Caco-2 (cell line): ENCODE results near the gene CYB561. TPM values are rescaled to one million over a fixed set of nuclear protein-coding genes. Genes with fewer than 3 reads are reported as not detected.

Experiments used
- BruUV-seq: library from RNA; stranded (reverse); fragments of 400-500 nt; replicated peaks from 2 replicates; lab custom pipeline; 2021; lab: Mats Ljungman, UMichigan
- CTCF ChIA-PET: fragments of 300-600 bp; sonication (Branson Sonifier 250); formaldehyde crosslinking; loops from one replicate; lab custom pipeline; 2022; ENCODE audit warnings: antibody characterized with exemption; lab: Charles Lee
- POLR2A ChIA-PET: fragments of 300-600 bp; sonication (Branson Sonifier 250); formaldehyde crosslinking; loops from one replicate; lab custom pipeline; 2022; ENCODE audit warnings: antibody characterized with exemption; lab: Charles Lee
- DNase-seq, 2 experiments: peaks; one replicate each; pipeline versions ENCODE4 v3.0.0 to v3.0.0-alpha.2; 2020 to 2022
- H3K27me3 ChIP-seq: replicated peaks from 2 replicates; pipeline ENCODE4 v1.6.0; 2011; ENCODE audit warnings: low read length; ENCODE audit not compliant: control insufficient read depth, insufficient read depth
- H3K36me3 ChIP-seq: 2 replicates; pipeline ENCODE4 v1.5.1; 2011; ENCODE audit warnings: low read length; ENCODE audit not compliant: control insufficient read depth, insufficient read depth
- H3K4me1 ChIP-seq: fragments of 250-450 bp; sonication (Bioruptor Pico); 2 replicates; pipeline ENCODE4 v1.5.1; 2020; ENCODE audit warnings: mild to moderate bottlenecking
- H3K4me3 ChIP-seq: 2 replicates; pipeline ENCODE4 v1.5.1; 2011; ENCODE audit warnings: low read depth, mild to moderate bottlenecking, control low read depth, low read length
- H3K9me3 ChIP-seq: fragments of 250-450 bp; sonication (Bioruptor Pico); 2 replicates; pipeline ENCODE4 v1.5.1; 2020; ENCODE audit warnings: mild to moderate bottlenecking, moderate library complexity
- H3K27ac Mint-ChIP-seq: one replicate; pipeline ENCODE4 v1.8.0; 2022; ENCODE audit warnings: mixed read lengths; ENCODE audit not compliant: unreplicated experiment
- H3K27me3 Mint-ChIP-seq: one replicate; pipeline ENCODE4 v1.8.0; 2022; ENCODE audit warnings: mixed read lengths; ENCODE audit not compliant: insufficient read depth, unreplicated experiment
- H3K36me3 Mint-ChIP-seq: one replicate; pipeline ENCODE4 v1.8.0; 2022; ENCODE audit warnings: mild to moderate bottlenecking, mixed read lengths; ENCODE audit not compliant: insufficient read depth, unreplicated experiment
- H3K4me1 Mint-ChIP-seq: one replicate; pipeline ENCODE4 v1.8.0; 2022; ENCODE audit warnings: low read depth, mixed read lengths; ENCODE audit not compliant: unreplicated experiment
- H3K4me3 Mint-ChIP-seq: one replicate; pipeline ENCODE4 v1.8.0; 2022; ENCODE audit warnings: mild to moderate bottlenecking, moderate library complexity, mixed read lengths; ENCODE audit not compliant: unreplicated experiment
- H3K9me3 Mint-ChIP-seq: one replicate; pipeline ENCODE4 v1.8.0; 2022; ENCODE audit warnings: mixed read lengths; ENCODE audit not compliant: unreplicated experiment
- CTCF ChIP-seq, 2 experiments: fragments of 200-600 bp in 1 of 2; IDR thresholded peaks; 1 replicate in 1 of 2; 2 replicates in 1 of 2; pipeline versions ENCODE4 v1.5.1 to v1.8.0; 2011 to 2022; ENCODE audit warnings: antibody characterized with exemption in 1 of 2, control low read depth in 1 of 2, inconsistent platforms in 1 of 2, low read depth in 1 of 2, low read length in 1 of 2, mild to moderate bottlenecking in 1 of 2, moderate library complexity in 1 of 2; ENCODE audit not compliant: insufficient read depth in 1 of 2, severe bottlenecking in 1 of 2, unreplicated experiment in 1 of 2
- intact Hi-C: fragments of 100-400 bp; cut with micrococcal nuclease; formaldehyde crosslinking; loops from one replicate; pipeline ENCODE4 v1.10.0; 2022; ENCODE audit not compliant: unreplicated experiment
- total RNA-seq: library from RNA; stranded (reverse); gene quantifications from 2 replicates; pipeline ENCODE4 v1.2.3, GENCODE V29; 2022

Gene CYB561
- total RNA-seq, 1 experiment from 2014 or later, result 46.3 TPM

- H3K9me3 Mint-ChIP-seq, result no peaks in the 10 kb centered on the region
- peaks cover 12% of the 10 kb centered on the region for H3K4me1 Mint-ChIP-seq
- H3K4me1 ChIP-seq, result peaks cover 7% of the 10 kb centered on the region
- intact Hi-C loops, result no loop called here
- ChIA-PET POLR2A (no interaction called here), CTCF (interaction anchor here (0.6 to 2.4 kb wide), 3 partner anchors 7 to 41 kb away, joined by 4 to 10 read pairs (median 6); no protein-coding TSS in a partner anchor)
- H3K27me3 Mint-ChIP-seq, result no peaks in the 10 kb centered on the region
- peaks cover 1% of the 10 kb centered on the region for H3K36me3 ChIP-seq
- peaks cover 6% of the 10 kb centered on the region for H3K36me3 Mint-ChIP-seq
- no TSS peak for BruUV-seq
- no peaks in the 10 kb centered on the region for H3K9me3 ChIP-seq
- no peaks in the 10 kb centered on the region for H3K27me3 ChIP-seq
- no peak overlapping the region for H3K4me3 Mint-ChIP-seq
- H3K4me3 ChIP-seq, result no peak overlapping the region
- H3K27ac Mint-ChIP-seq, result no peak overlapping the region
- no peak for DNase-seq
- TF ChIP-seq CTCF (IDR thresholded peaks at IDR 0.05; ENCODE audit: insufficient read depth in 1 of 2, low read depth in 1 of 2, low read length in 1 of 2, severe bottlenecking in 1 of 2, unreplicated experiment in 1 of 2), result no peak
Measured at GRCh38 chr17:63437287-63438091, 8.6 kb downstream of the CYB561 start.

GRCh38 chr17:63436523-63437110 lies 9.5 kb downstream of the CYB561 start:
- H3K4me3 ChIP-seq, result no peak overlapping the region
- intact Hi-C loops, result no loop called here
- ChIA-PET POLR2A (no interaction called here), CTCF (interaction anchor here (0.6 to 2.4 kb wide), 4 partner anchors 8 to 258 kb away, joined by 4 to 10 read pairs (median 6); partner anchors contain the start of gene ACE)
- H3K27me3 ChIP-seq, result no peaks in the 10 kb centered on the region
- Mint-ChIP-seq H3K27me3 (no peaks in the 10 kb centered on the region), H3K27ac (no peak overlapping the region), H3K4me1 (peaks cover 21% of the 10 kb centered on the region), H3K36me3 (peaks cover 6% of the 10 kb centered on the region), H3K9me3 (no peaks in the 10 kb centered on the region), H3K4me3 (no peak overlapping the region)
- H3K9me3 ChIP-seq, result no peaks in the 10 kb centered on the region
- DNase-seq, result no peak
- no peak for TF ChIP-seq CTCF (IDR thresholded peaks at IDR 0.05; ENCODE audit: insufficient read depth in 1 of 2, low read depth in 1 of 2, low read length in 1 of 2, severe bottlenecking in 1 of 2, unreplicated experiment in 1 of 2)
- H3K36me3 ChIP-seq, result peaks cover 1% of the 10 kb centered on the region
- BruUV-seq, result no TSS peak
- peaks cover 15% of the 10 kb centered on the region for H3K4me1 ChIP-seq

GRCh38 chr17:63435681-63436522 lies 10.2 kb downstream of the CYB561 start:
- H3K4me1 ChIP-seq, result peaks cover 15% of the 10 kb centered on the region
- peaks cover 6% of the 10 kb centered on the region for H3K36me3 Mint-ChIP-seq
- no peaks in the 10 kb centered on the region for H3K9me3 Mint-ChIP-seq
- no peak overlapping the region for H3K27ac Mint-ChIP-seq
- DNase-seq, result peak in 1 of 2 experiments; percentile 33
- intact Hi-C loops, result no loop called here
- H3K27me3 Mint-ChIP-seq, result no peaks in the 10 kb centered on the region
- CTCF ChIA-PET, result interaction anchor here (0.6 to 2.4 kb wide), 6 partner anchors 9 to 259 kb away, joined by 3 to 10 read pairs (median 6); partner anchors contain the start of gene ACE
- BruUV-seq, result no TSS peak
- no peaks in the 10 kb centered on the region for H3K27me3 ChIP-seq
- TF ChIP-seq CTCF (IDR thresholded peaks at IDR 0.05; ENCODE audit: insufficient read depth in 1 of 2, low read depth in 1 of 2, low read length in 1 of 2, severe bottlenecking in 1 of 2, unreplicated experiment in 1 of 2), result no peak
- H3K4me3 Mint-ChIP-seq, result no peak overlapping the region
- POLR2A ChIA-PET, result interaction anchor here (0.5 kb wide), 1 partner anchor 139 kb away, joined by 5 read pairs; no protein-coding TSS in a partner anchor
- H3K36me3 ChIP-seq, result peaks cover 1% of the 10 kb centered on the region
- no peaks in the 10 kb centered on the region for H3K9me3 ChIP-seq
- H3K4me3 ChIP-seq, result no peak overlapping the region
- peaks cover 21% of the 10 kb centered on the region for H3K4me1 Mint-ChIP-seq
